HL-60/S4 treated with phorbol 12-myristate 13-acetate at 8.2 ng/mL for 4 days and 3 days (cell line): ENCODE measurements around the gene SPRY1.

Experiments used
- in situ Hi-C: fragments of 300-500 bp; cut with MboI; formaldehyde crosslinking; loops from 2 replicates; pipeline ENCODE4 v1.15.0; 2022; ENCODE audit warnings: low sequenced_read_pairs

Gene SPRY1

GRCh38 chr4:123396307-123397143 is at the start of gene SPRY1:
TSS of gene SPRY1 (plus strand) at chr4:123396795. CDS start at chr4:123401592, 4,797 bp downstream.
- in situ Hi-C loops: no loop called here

- in situ Hi-C loops: no loop called here
Observed at GRCh38 chr4:123346951-123347350, 49.6 kb upstream of the SPRY1 start.

- in situ Hi-C loops: no loop called here
Observed at GRCh38 chr4:123348946-123349345, 47.6 kb upstream of the SPRY1 start.

GRCh38 chr4:123349421-123350190 is 47.0 kb upstream of the SPRY1 start:
- in situ Hi-C loops: no loop called here

GRCh38 chr4:123350191-123350544 is 46.4 kb upstream of the SPRY1 start:
- in situ Hi-C loops: no loop called here

GRCh38 chr4:123350726-123351125 is 45.9 kb upstream of the SPRY1 start:
- in situ Hi-C loops: no loop called here

GRCh38 chr4:123351713-123352112 is 44.9 kb upstream of the SPRY1 start:
- in situ Hi-C loops: no loop called here

- in situ Hi-C loops: no loop called here
Observed at GRCh38 chr4:123352240-123352945, 44.2 kb upstream of the SPRY1 start.

- in situ Hi-C loops: no loop called here
Observed at GRCh38 chr4:123352966-123353365, 43.6 kb upstream of the SPRY1 start.

- in situ Hi-C loops: no loop called here
Observed at GRCh38 chr4:123353656-123354055, 42.9 kb upstream of the SPRY1 start.

- in situ Hi-C loops: no loop called here
Observed at GRCh38 chr4:123354701-123355100, 41.9 kb upstream of the SPRY1 start.

- in situ Hi-C loops: no loop called here
Observed at GRCh38 chr4:123356921-123357320, 39.7 kb upstream of the SPRY1 start.

- in situ Hi-C loops: no loop called here
Observed at GRCh38 chr4:123359449-123360315, 36.9 kb upstream of the SPRY1 start.

- in situ Hi-C loops: no loop called here
Observed at GRCh38 chr4:123361195-123361861, 35.3 kb upstream of the SPRY1 start.

- in situ Hi-C loops: no loop called here
Observed at GRCh38 chr4:123362103-123362502, 34.5 kb upstream of the SPRY1 start.

GRCh38 chr4:123363729-123364128 is 32.9 kb upstream of the SPRY1 start:
- in situ Hi-C loops: no loop called here

GRCh38 chr4:123364906-123365305 is 31.7 kb upstream of the SPRY1 start:
- in situ Hi-C loops: no loop called here

GRCh38 chr4:123365412-123365811 is 31.2 kb upstream of the SPRY1 start:
- in situ Hi-C loops: no loop called here

GRCh38 chr4:123366144-123366748 is 30.3 kb upstream of the SPRY1 start:
- in situ Hi-C loops: no loop called here

GRCh38 chr4:123378794-123379193 is 17.8 kb upstream of the SPRY1 start:
- in situ Hi-C loops: no loop called here
